ENCODE results near the gene CDC42BPA. TPM values are rescaled to one million over a fixed set of nuclear protein-coding genes. Genes with fewer than 3 reads are reported as not detected.
"Not testable (repeated sequence)": the region's sequence is repeated elsewhere in the genome, so short reads cannot be mapped to it uniquely, and the experiment has no call there.

CDC42BPA gene
- polyA plus RNA-seq, 3 donors: 5.4 to 14.5 (median 11.7) TPM

GRCh38 chr1:227281371-227281770, 36.9 kb downstream of the CDC42BPA start:
- no peak overlapping the region for H3K27ac ChIP-seq (ENCODE audit: low read depth, low read length)
- WGBS, 3 donors: 90 to 100% (median 95%) methylated on average over 1 of the region's 1 CpG

GRCh38 chr1:227280836-227281235, 37.5 kb downstream of the CDC42BPA start:
- 94 to 100% (median 95%) methylated on average over 1 of the region's 1 CpG for WGBS, 3 donors
- no peak overlapping the region for H3K27ac ChIP-seq (ENCODE audit: low read depth, low read length)

GRCh38 chr1:227276156-227276693, 42.1 kb downstream of the CDC42BPA start:
- 94 to 98% (median 97%) methylated on average over 29 to 44 of the region's 44 CpGs for WGBS, 3 donors

GRCh38 chr1:227273557-227273956, 44.7 kb downstream of the CDC42BPA start:
- WGBS, 3 donors: 16 to 26% (median 20%) methylated on average over 2 of the region's 2 CpGs
- no peak overlapping the region for H3K27ac ChIP-seq (ENCODE audit: low read depth, low read length)

More at GRCh38 chr1:227276156-227276693, 42.1 kb downstream of the CDC42BPA start:
- H3K27ac ChIP-seq (ENCODE audit: low read depth, low read length): not testable (repeated sequence)

- no peak overlapping the region for H3K27ac ChIP-seq (ENCODE audit: low read depth, low read length)
Observed at GRCh38 chr1:227272428-227272827, 45.9 kb downstream of the CDC42BPA start.

- H3K27ac ChIP-seq (ENCODE audit: low read depth, low read length): no peak overlapping the region
- WGBS, 3 donors: 81 to 88% (median 86%) methylated on average over 2 of the region's 2 CpGs
Observed at GRCh38 chr1:227270554-227270953, 47.7 kb downstream of the CDC42BPA start.

GRCh38 chr1:227268943-227269342, 49.3 kb downstream of the CDC42BPA start:
- 38 to 75% (median 50%) methylated on average over 1 of the region's 1 CpG for WGBS, 3 donors
- H3K27ac ChIP-seq (ENCODE audit: low read depth, low read length): no peak overlapping the region

- H3K27ac ChIP-seq (ENCODE audit: low read depth, low read length): no peak overlapping the region
- 93 to 95% (median 93%) methylated on average over 3 of the region's 3 CpGs for WGBS, 3 donors
Observed at GRCh38 chr1:227265891-227266290, 52.4 kb downstream of the CDC42BPA start.

- no peak overlapping the region for H3K27ac ChIP-seq (ENCODE audit: low read depth, low read length)
- 86 to 95% (median 93%) methylated on average over 1 of the region's 1 CpG for WGBS, 3 donors
Observed at GRCh38 chr1:227263869-227264268, 54.4 kb downstream of the CDC42BPA start.

GRCh38 chr1:227261501-227261900, 56.8 kb downstream of the CDC42BPA start:
- H3K27ac ChIP-seq (ENCODE audit: low read depth, low read length): no peak overlapping the region
- 88 to 92% (median 89%) methylated on average over 2 of the region's 2 CpGs for WGBS, 3 donors

GRCh38 chr1:227260433-227260832, 57.9 kb downstream of the CDC42BPA start:
- no peak overlapping the region for H3K27ac ChIP-seq (ENCODE audit: low read depth, low read length)
- WGBS, 3 donors: 93 to 95% (median 94%) methylated on average over 2 of the region's 2 CpGs

- WGBS, 3 donors: 89 to 94% (median 92%) methylated on average over 7 of the region's 7 CpGs
- H3K27ac ChIP-seq (ENCODE audit: low read depth, low read length): no peak overlapping the region
Observed at GRCh38 chr1:227257964-227258363, 60.3 kb downstream of the CDC42BPA start.

GRCh38 chr1:227255086-227255732, 63.1 kb downstream of the CDC42BPA start:
- no peak overlapping the region for H3K27ac ChIP-seq (ENCODE audit: low read depth, low read length)
- 63 to 73% (median 70%) methylated on average over 5 of the region's 5 CpGs for WGBS, 3 donors

GRCh38 chr1:227253065-227253464, 65.2 kb downstream of the CDC42BPA start:
- 94 to 97% (median 94%) methylated on average over 13 of the region's 13 CpGs for WGBS, 3 donors
- H3K27ac ChIP-seq (ENCODE audit: low read depth, low read length): no peak overlapping the region

GRCh38 chr1:227245613-227246320, 72.5 kb downstream of the CDC42BPA start:
- H3K27ac ChIP-seq (ENCODE audit: low read depth, low read length): no peak overlapping the region
- WGBS, 3 donors: 82 to 97% (median 89%) methylated on average over 6 of the region's 6 CpGs

- WGBS, 3 donors: 86 to 94% (median 93%) methylated on average over 2 of the region's 2 CpGs
- H3K27ac ChIP-seq (ENCODE audit: low read depth, low read length): no peak overlapping the region
Observed at GRCh38 chr1:227244339-227245118, 73.8 kb downstream of the CDC42BPA start.

- no peak overlapping the region for H3K27ac ChIP-seq (ENCODE audit: low read depth, low read length)
- 74 to 96% (median 89%) methylated on average over 2 of the region's 2 CpGs for WGBS, 3 donors
Observed at GRCh38 chr1:227242811-227243682, 75.2 kb downstream of the CDC42BPA start.

GRCh38 chr1:227240983-227241382, 77.3 kb downstream of the CDC42BPA start:
- H3K27ac ChIP-seq (ENCODE audit: low read depth, low read length): no peak overlapping the region

Data from adipose tissue (tissue), 3 donors.